ENCODE measurements around the gene ECPAS. TPM values are rescaled to one million over a fixed set of nuclear protein-coding genes. Genes with fewer than 3 reads are reported as not detected.
A peak's percentile ranks its signal among the peaks of the same experiment; 100 is the strongest.
"Not testable (repeated sequence)": the region's sequence is repeated elsewhere in the genome, so short reads cannot be mapped to it uniquely, and the experiment has no call there.

The ECPAS gene
- total RNA-seq, 1 donor from 2014 or later: 84.9 TPM

DNA sequence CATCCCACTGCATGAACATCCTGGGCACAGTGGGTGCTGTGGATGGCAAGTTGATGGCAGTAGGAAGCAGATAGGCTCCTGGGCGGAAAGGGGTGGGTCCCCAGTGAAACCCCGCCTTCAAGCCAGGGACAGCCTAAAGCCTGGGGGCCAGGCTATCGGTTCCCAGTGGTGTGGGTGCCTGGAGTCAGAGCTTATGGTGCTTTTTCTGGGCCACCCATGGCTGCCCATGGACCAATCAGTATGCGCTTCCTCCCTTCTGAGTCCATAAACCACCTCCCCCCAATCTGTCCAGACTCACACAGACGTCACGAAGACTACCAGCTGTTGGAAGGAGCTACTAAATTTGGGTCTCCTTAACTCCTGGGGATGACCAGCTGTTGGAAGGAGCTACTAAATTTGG, 17.5 kb upstream of the ECPAS start:
- no peaks in the 10 kb centered on the region for H3K9me3 ChIP-seq
- H3K27me3 ChIP-seq: no peaks in the 10 kb centered on the region
- H3K4me1 ChIP-seq: no peaks in the 10 kb centered on the region
- no peak overlapping the region for H3K4me3 ChIP-seq
- no peak for DNase-seq
- no peak for ATAC-seq
- H3K36me3 ChIP-seq: no peaks in the 10 kb centered on the region
- H3K27ac ChIP-seq: no peak overlapping the region
- TF ChIP-seq, protein P1, sequence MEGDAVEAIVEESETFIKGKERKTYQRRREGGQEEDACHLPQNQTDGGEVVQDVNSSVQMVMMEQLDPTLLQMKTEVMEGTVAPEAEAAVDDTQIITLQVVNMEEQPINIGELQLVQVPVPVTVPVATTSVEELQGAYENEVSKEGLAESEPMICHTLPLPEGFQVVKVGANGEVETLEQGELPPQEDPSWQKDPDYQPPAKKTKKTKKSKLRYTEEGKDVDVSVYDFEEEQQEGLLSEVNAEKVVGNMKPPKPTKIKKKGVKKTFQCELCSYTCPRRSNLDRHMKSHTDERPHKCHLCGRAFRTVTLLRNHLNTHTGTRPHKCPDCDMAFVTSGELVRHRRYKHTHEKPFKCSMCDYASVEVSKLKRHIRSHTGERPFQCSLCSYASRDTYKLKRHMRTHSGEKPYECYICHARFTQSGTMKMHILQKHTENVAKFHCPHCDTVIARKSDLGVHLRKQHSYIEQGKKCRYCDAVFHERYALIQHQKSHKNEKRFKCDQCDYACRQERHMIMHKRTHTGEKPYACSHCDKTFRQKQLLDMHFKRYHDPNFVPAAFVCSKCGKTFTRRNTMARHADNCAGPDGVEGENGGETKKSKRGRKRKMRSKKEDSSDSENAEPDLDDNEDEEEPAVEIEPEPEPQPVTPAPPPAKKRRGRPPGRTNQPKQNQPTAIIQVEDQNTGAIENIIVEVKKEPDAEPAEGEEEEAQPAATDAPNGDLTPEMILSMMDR (IDR thresholded peaks at IDR 0.05): no peak
- intact Hi-C loops (cut with DNase I): no loop called here

- DNase-seq (no peak), ATAC-seq (no peak)
- Histone ChIP-seq H3K27me3 (no peaks in the 10 kb centered on the region), H3K4me1 (no peaks in the 10 kb centered on the region), H3K4me3 (no peak overlapping the region), H3K9me3 (no peaks in the 10 kb centered on the region), H3K36me3 (no peaks in the 10 kb centered on the region), H3K27ac (no peak overlapping the region)
- TF ChIP-seq, protein P1 (IDR thresholded peaks at IDR 0.05): no peak
- intact Hi-C loops (cut with DNase I): no loop called here
These were observed 16.9 kb upstream of the ECPAS start for GRCh38 chr9:111501005-111501562.

GRCh38 chr9:111497196-111497595, 13.0 kb upstream of the ECPAS start:
- H3K36me3 ChIP-seq; H3K9me3 ChIP-seq; H3K4me1 ChIP-seq; ATAC-seq; DNase-seq; H3K27me3 ChIP-seq; H3K4me3 ChIP-seq; intact Hi-C loops (cut with DNase I); H3K27ac ChIP-seq: not testable (repeated sequence)

DNA sequence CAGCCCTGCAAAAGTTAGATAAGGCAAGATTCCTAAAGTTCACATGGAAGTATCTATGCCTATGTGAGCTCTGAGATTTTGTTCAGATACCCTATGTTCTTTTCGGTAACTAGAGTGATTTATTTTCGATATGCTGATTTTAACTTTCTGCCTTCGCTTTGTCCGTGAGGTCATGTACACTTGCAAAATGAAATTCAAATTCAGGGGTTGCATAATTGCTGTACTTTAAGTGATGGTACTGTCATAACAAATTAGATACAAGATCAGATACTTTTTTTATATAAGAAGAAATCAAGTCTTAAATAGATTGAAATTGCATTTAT, 350 bp upstream of the ECPAS start:
- intact Hi-C loops (cut with DNase I): no loop called here
- ATAC-seq (no peak), DNase-seq (no peak)
- Histone ChIP-seq H3K4me1 (peaks cover 18% of the 10 kb centered on the region), H3K4me3 (peak overlapping the region; percentile 78), H3K27ac (peak overlapping the region; percentile 96), H3K9me3 (no peaks in the 10 kb centered on the region), H3K36me3 (no peaks in the 10 kb centered on the region), H3K27me3 (no peaks in the 10 kb centered on the region)
- TF ChIP-seq, protein P1 (IDR thresholded peaks at IDR 0.05): no peak

DNA sequence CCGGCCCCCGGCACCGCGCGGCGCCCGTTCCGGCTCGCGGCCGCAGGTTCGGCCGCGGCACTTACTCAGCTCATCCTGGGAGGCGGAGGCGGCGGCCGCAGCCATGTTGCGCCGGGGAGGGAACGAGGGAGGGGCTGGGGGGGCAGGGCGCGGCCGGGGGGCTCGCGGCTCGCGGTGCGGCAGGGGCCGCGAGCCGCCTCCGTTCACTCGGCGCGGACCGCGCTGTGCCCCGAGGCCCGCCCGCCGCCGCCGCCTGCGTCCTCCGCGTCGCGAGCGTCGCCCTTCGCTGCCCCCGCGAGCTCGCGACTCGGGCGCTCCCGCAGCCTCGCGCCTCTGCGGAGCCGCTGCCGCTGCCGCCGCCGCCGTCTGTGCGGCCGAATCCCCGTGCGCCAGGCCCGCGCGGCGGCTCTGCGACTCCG, 735 bp downstream of the ECPAS start:
- Histone ChIP-seq H3K9me3 (no peaks in the 10 kb centered on the region), H3K27ac (peak overlapping the region; percentile 96), H3K4me1 (peaks cover 18% of the 10 kb centered on the region), H3K4me3 (peak overlapping the region; percentile 96), H3K36me3 (no peaks in the 10 kb centered on the region), H3K27me3 (no peaks in the 10 kb centered on the region)
- TF ChIP-seq, protein P1 (IDR thresholded peaks at IDR 0.05): no peak
- ATAC-seq (peak; percentile 36), DNase-seq (peak; percentile 84)
- intact Hi-C loops (cut with DNase I): no loop called here

DNA sequence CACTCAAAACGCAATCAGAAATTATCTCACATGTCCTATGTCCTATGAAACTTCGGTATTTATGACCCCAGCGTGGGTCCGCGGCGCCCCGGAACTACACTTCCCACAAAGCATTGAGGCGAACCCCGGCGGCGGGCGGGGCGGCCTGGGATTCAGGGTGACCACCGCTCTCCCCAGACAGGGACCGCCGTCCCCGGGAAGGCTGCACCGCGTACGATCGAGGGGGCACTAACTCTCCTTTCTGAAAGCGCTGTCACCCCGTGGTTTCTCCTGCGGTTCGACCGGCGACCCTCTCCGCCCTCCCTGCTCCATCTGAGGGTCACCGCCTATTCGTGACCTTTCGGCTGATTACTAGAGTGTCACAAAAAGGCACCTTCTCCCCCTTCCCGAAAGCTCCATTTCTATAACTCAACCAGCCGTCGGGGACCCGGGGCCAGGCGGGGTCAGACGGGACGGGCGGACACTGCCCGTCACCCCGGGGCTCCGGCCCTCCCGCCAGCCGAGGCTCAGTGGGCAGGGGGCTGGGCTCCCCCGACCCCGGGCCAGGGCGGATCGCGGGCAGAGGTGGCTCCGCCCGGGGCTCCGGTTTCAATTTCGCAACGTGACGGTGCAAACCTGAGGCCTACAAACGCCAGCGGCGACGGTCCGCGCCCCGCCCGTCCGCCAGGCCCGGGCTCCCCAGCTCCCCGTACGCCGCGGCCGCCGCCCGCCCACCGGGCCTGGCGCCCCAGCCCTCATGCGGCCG, 1.3 kb downstream of the ECPAS start:
- H3K4me3 ChIP-seq: peak overlapping the region; percentile 96
- H3K4me1 ChIP-seq: peaks cover 18% of the 10 kb centered on the region
- peak overlapping the region; percentile 96 for H3K27ac ChIP-seq
- peak; percentile 91 for DNase-seq
- intact Hi-C loops (cut with DNase I): no loop called here
- no peaks in the 10 kb centered on the region for H3K36me3 ChIP-seq
- no peaks in the 10 kb centered on the region for H3K27me3 ChIP-seq
- ATAC-seq: peak; percentile 74
- TF ChIP-seq, protein P1 (IDR thresholded peaks at IDR 0.05): no peak
- H3K9me3 ChIP-seq: no peaks in the 10 kb centered on the region

Measured in upper lobe of right lung (tissue), 1 donor.